ENCODE results near the gene LCN9.

LCN9 gene

GRCh38 chr9:135673941-135674340, 10.8 kb downstream of the LCN9 start:
- DNase-seq = peak; percentile 7

- DNase-seq = no peak
Observed at GRCh38 chr9:135674977-135675376, 11.9 kb downstream of the LCN9 start.

- DNase-seq = no peak
Observed at GRCh38 chr9:135676891-135677290, 13.8 kb downstream of the LCN9 start.

GRCh38 chr9:135677641-135678168, 14.6 kb downstream of the LCN9 start:
- no peak for DNase-seq

- no peak for DNase-seq
Observed at GRCh38 chr9:135678236-135679017, 15.3 kb downstream of the LCN9 start.

- DNase-seq = no peak
Observed at GRCh38 chr9:135680056-135680455, 16.9 kb downstream of the LCN9 start.

GRCh38 chr9:135681161-135681560, 18.1 kb downstream of the LCN9 start:
- DNase-seq = no peak

GRCh38 chr9:135683401-135684034, 20.4 kb downstream of the LCN9 start:
- DNase-seq = no peak

- no peak for DNase-seq
Observed at GRCh38 chr9:135684691-135685090, 21.6 kb downstream of the LCN9 start.

- no peak for DNase-seq
Observed at GRCh38 chr9:135687216-135687615, 24.1 kb downstream of the LCN9 start.

GRCh38 chr9:135689011-135689410, 25.9 kb downstream of the LCN9 start:
- no peak for DNase-seq

- no peak for DNase-seq
Observed at GRCh38 chr9:135690836-135691570, 27.9 kb downstream of the LCN9 start.

GRCh38 chr9:135692410-135692809, 29.3 kb downstream of the LCN9 start:
- no peak for DNase-seq

- DNase-seq = no peak
Observed at GRCh38 chr9:135693265-135693664, 30.2 kb downstream of the LCN9 start.

- no peak for DNase-seq
Observed at GRCh38 chr9:135693771-135694170, 30.7 kb downstream of the LCN9 start.

GRCh38 chr9:135694414-135694813, 31.3 kb downstream of the LCN9 start:
- DNase-seq = no peak

- DNase-seq = no peak
Observed at GRCh38 chr9:135695036-135695435, 31.9 kb downstream of the LCN9 start.

- no peak for DNase-seq
Observed at GRCh38 chr9:135695642-135696041, 32.5 kb downstream of the LCN9 start.

GRCh38 chr9:135696446-135696845, 33.3 kb downstream of the LCN9 start:
- DNase-seq = no peak

GRCh38 chr9:135697226-135697625, 34.1 kb downstream of the LCN9 start:
- no peak for DNase-seq

- DNase-seq = no peak
Observed at GRCh38 chr9:135698236-135698635, 35.1 kb downstream of the LCN9 start.

- no peak for DNase-seq
Observed at GRCh38 chr9:135698767-135699166, 35.7 kb downstream of the LCN9 start.

GRCh38 chr9:135699440-135699839, 36.3 kb downstream of the LCN9 start, which contains the start of gene SOHLH1:
TSS of gene SOHLH1 (minus strand) at chr9:135699481. CDS start at chr9:135699467, 14 bp downstream.
- no peak for DNase-seq

- DNase-seq = no peak
Observed at GRCh38 chr9:135700525-135700924, 37.4 kb downstream of the LCN9 start.
